NCI-H2029 treated with DMSO at 0.1 percent for 48 hours (cell line): ENCODE data around the gene PDCD11.

Experiments used
- DNase-seq: peaks from one replicate; lab custom pipeline; 2025; lab: John Stamatoyannopoulos, UW

Gene PDCD11

GRCh38 chr10:103451091-103451813 lies 54.8 kb downstream of the PDCD11 start:
- no peak for DNase-seq

- DNase-seq: no peak
Measured at GRCh38 chr10:103451831-103452505, 55.5 kb downstream of the PDCD11 start, which contains the start of gene CALHM2. Gene CALHM2, minus strand, starts transcription at chr10:103452370. Its CDS starts 2,429 bp downstream, at chr10:103449941.

- no peak for DNase-seq
Measured at GRCh38 chr10:103452506-103453230, 56.2 kb downstream of the PDCD11 start.

- no peak for DNase-seq
Measured at GRCh38 chr10:103454026-103454425, 57.6 kb downstream of the PDCD11 start.

- DNase-seq: no peak
Measured at GRCh38 chr10:103455235-103455634, 58.8 kb downstream of the PDCD11 start.

GRCh38 chr10:103456074-103456660 lies 59.7 kb downstream of the PDCD11 start:
- DNase-seq: no peak

- no peak for DNase-seq
Measured at GRCh38 chr10:103457176-103457712, 60.8 kb downstream of the PDCD11 start.

DNA sequence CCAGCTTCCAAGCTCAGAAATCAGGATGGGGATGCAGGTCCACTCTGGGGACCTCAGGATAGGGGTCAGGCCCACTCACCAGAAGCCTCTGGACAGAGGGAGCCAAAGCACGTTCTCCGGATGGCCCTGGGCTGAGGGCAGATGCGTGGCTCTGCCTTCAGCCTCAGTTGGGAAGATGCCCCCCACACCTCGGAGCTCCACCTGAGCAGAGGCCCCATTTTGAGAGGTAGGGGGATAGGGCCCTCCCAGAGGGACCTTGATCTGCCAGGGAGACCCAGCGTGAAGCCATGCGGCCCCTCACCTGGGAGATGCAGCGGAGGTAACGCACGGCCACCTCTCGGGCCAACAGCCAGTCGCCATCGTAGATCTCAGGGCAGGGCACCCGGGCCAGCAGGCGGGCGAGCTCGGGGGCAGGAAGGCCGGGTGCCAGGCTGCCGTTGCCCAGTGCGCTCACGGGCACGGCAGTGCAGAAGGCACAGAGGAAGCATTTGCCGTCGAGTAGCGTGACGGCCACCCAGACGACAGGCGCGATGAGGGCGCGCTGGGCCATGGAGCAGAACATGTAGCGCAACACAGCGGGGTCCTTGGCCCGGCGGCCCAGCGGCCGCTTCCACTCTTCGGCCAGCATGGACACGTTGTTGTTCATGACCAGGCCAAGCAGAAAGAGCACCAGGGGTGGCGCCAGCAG lies 61.6 kb downstream of the PDCD11 start:
- no peak for DNase-seq

GRCh38 chr10:103458720-103459119 lies 62.3 kb downstream of the PDCD11 start, which contains the start of gene CALHM1:
Gene CALHM1, minus strand, starts transcription at chr10:103458900. Its CDS starts 149 bp downstream, at chr10:103458751.
- DNase-seq: no peak

GRCh38 chr10:103459615-103460014 lies 63.2 kb downstream of the PDCD11 start:
- no peak for DNase-seq

GRCh38 chr10:103463499-103463898 lies 67.1 kb downstream of the PDCD11 start:
- DNase-seq: no peak

DNA sequence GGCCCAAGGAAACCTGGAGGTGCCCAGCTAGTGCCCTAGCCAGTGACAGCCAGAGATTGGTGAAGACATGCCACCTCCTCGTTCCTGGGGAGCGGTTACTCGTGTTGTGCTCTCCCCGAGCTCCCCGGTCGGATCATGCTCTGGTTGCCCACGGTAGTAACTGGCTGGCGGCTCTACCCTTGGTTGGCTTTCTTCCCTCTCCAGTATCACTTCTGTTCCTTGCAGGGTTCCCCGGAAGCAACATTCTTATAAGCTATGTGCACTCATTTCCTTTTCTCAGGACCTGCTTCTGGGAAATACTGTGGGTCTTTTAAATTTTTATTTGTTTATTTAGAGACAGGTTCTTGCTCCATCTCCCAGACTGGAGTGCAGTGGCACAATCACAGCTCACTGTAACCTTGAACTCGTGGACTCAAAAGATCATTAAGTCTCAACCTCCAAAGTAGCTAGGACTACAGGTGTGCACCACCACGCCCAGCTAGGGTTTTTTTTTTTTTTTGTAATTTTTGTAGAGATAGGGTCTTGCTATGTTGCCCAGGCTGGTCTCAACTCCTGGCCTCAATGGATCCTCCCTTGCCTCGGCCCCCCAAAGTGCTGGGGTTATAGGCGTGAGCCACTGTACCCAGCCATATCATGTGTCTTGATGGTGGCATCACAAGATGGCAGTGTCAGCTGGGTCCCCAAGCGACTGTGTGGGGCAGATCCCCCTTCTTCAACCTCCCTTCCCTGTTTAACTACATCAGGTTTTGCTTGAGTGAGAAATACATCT lies 69.2 kb downstream of the PDCD11 start:
- DNase-seq: no peak

DNA sequence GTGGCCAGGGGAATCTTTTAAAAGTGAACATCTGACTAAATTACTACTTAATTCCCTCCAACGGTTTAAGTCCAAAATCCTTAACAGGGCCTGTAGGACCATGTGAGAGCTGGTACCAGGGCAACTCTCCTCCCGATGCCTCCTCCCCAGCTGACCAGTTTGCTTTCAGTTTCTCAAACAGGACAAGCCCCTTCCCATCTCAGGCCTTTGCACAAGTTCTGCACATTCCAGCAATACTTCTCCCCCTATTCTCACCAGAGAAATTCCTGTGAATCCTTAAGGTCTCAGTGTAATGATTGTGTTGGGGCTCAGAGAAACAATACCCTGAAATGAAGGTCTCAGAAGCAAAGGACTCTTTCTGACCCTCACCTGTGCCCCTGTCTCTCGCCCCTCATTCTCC lies 70.3 kb downstream of the PDCD11 start:
- no peak for DNase-seq

DNA sequence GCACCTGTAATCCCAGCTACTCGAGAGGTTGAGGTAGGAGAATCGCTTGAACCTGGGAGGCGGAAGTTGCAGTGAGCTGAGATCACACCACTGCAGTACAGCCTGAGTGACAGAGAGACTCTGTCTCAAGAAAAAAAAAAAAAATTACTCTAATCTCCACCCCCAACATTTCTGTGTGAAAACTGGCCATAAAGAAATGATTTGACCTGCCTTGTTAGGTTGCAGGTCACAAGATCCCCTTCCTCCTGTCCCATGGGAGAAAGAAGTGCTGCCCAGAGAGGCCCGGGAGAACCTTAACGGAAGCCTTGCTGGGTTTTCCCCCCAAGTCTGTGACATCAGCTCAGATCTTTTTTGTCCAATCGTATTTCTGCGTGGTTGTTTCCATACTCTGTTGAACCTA lies 71.0 kb downstream of the PDCD11 start:
- no peak for DNase-seq

- DNase-seq: no peak
Measured at GRCh38 chr10:103469201-103469600, 72.8 kb downstream of the PDCD11 start.

- DNase-seq: no peak
Measured at GRCh38 chr10:103470761-103471653, 74.6 kb downstream of the PDCD11 start.

DNA sequence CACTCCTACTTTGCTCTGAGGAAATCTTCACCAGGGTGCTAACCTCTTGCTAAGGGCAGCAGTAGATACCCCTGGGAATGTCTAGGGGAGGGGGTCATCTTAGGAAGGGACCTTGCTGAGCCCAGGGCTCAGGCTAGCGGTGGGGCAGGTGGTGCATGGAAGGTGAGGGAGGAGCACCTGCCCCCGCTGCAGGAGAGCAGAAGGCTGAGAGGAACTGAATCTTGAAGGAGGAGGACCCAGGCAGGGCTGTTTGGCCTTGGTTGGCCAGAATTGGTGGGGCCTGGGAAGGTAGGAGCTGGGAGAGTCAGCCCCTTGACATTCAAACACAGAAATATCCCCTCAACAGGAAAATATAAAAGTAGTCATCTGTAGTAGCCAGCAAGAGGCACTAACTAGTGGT lies 75.6 kb downstream of the PDCD11 start:
- no peak for DNase-seq

DNA sequence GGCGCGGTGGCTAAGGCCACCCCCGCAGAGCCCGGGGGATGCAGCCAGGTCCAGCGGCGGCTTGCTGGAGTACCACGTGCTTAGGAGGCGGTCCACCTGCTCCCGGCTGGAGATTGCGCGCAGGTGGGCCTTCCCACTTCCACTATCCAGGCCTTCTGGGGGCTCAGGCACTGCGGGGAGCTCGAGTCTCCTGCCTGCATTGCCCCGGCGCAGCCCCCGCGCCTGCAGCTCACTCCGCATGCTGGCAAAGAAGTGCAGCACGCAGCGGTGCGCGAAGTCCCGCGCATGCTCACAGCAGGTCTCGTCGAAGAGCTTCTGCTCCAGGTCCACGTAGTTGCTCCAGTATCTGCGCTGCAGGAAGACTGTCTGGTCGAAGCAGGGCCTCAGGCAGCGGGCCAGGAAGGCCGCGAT lies 76.8 kb downstream of the PDCD11 start:
- no peak for DNase-seq

DNA sequence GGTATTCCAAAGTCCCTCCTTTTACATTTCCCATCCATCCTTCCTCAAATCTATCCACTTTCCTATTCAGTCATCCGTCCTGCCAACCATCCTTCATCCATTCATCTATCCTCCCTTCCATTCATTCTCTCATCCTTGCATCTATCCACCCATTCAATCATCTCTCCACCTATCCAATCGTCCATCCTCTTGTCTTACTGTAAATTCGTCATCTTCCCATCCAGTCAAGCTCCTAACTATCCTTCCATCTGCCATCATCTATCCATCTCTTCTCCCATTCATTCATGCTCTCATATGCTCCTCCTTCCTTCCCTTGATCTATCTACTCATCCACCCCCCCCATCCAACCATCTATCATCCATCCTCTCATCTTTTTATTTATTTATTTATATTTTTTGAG lies 77.7 kb downstream of the PDCD11 start:
- no peak for DNase-seq

DNA sequence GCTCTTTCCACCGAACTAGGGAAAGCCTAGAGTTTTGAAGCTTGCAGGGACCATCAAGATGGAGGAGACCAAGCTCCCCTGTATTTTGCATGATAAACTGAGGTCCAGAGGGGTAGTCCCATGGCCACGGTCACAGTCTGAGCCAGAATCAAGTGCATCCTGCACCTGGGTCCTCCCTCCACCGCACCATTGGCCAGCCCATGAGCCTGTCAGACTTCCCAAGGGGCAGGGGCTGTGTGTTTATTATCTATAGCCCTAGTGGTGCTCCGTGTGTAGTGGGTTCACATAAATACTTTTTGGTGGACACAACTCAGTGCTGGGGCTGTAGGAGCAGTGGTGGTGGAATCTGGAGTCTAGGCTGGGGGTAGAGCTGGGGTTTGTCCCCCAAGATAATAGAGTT lies 79.0 kb downstream of the PDCD11 start:
- no peak for DNase-seq
